K562 (cell line): Measurements from ENCODE around the gene PI4KA. TPM values are rescaled to one million over a fixed set of nuclear protein-coding genes. Genes with fewer than 3 reads are reported as not detected.

Source experiments
- CHD1 ChIP-seq: fragments of 200-600 bp; sonication (generic); IDR thresholded peaks from one replicate; pipeline ENCODE4 v1.6.1; 2012; ENCODE audit warnings: mild to moderate bottlenecking, moderate library complexity, low read length, inconsistent platforms
- ERF ChIP-seq: fragments of 450-650 bp; formaldehyde crosslinking; IDR thresholded peaks from 2 replicates; pipeline ENCODE4 v1.4.0; 2020; ENCODE audit warnings: mild to moderate bottlenecking, mixed read lengths
- ETV6 ChIP-seq, 3 experiments: fragments of 150-350 bp in 1 of 3; sonication (generic) in 1 of 3; formaldehyde crosslinking in 1 of 3; IDR thresholded peaks; 2 replicates each; pipeline versions ENCODE4 v1.6.1 to v1.8.0; 2014 to 2022; ENCODE audit warnings: borderline replicate concordance in 2 of 3, low read depth in 2 of 3, antibody characterized with exemption in 1 of 3, low read length in 1 of 3, mild to moderate bottlenecking in 1 of 3, missing genetic modification reagents in 1 of 3
- FOXA3 ChIP-seq, 2 experiments: fragments of 450-650 bp in 1 of 2; sonication (generic) in 1 of 2; formaldehyde crosslinking; IDR thresholded peaks in 1 of 2; conservative IDR thresholded peaks in 1 of 2; 2 replicates each; pipeline versions ENCODE4 v1.4.0 to v1.8.0; 2020 to 2022; ENCODE audit warnings: mild to moderate bottlenecking in 2 of 2, missing genetic modification reagents in 1 of 2
- LARP7 ChIP-seq: fragments of 450-650 bp; IDR thresholded peaks from 2 replicates; pipeline ENCODE4 v1.6.1; 2016
- MAFG ChIP-seq: fragments of 450-650 bp; conservative IDR thresholded peaks from 2 replicates; pipeline ENCODE4 v1.6.1; 2016; ENCODE audit warnings: missing genetic modification characterization, missing compliant biosample characterization
- MCM2 ChIP-seq: fragments of 450-650 bp; IDR thresholded peaks from 2 replicates; pipeline ENCODE4 v1.6.1; 2017; ENCODE audit warnings: low read depth, mild to moderate bottlenecking
- MYC ChIP-seq, 2 experiments: fragments of 250-450 bp in 1 of 2; sonication (Bioruptor Pico) in 1 of 2; IDR thresholded peaks; 2 replicates each; pipeline versions ENCODE4 v1.5.1 to v1.6.1; 2012 to 2021; ENCODE audit warnings: low read depth in 2 of 2, borderline replicate concordance in 1 of 2, improper control_type of control experiment in 1 of 2, low read length in 1 of 2, mild to moderate bottlenecking in 1 of 2, moderate library complexity in 1 of 2
- MYNN ChIP-seq, 2 experiments: sonication (generic); formaldehyde crosslinking in 1 of 2; IDR thresholded peaks; 2 replicates each; pipeline versions ENCODE4 v1.5.0 to v1.6.1; 2016 to 2020; ENCODE audit warnings: antibody characterized with exemption in 1 of 2, missing genetic modification reagents in 1 of 2
- TCF3 ChIP-seq: sonication (generic); formaldehyde crosslinking; IDR thresholded peaks from 2 replicates; pipeline ENCODE4 v1.4.0; 2020; ENCODE audit warnings: mild to moderate bottlenecking, missing genetic modification reagents
- WHSC1 ChIP-seq: IDR thresholded peaks from one replicate; pipeline ENCODE4 v1.6.1; 2012; ENCODE audit warnings: low read length, control low read depth, inconsistent platforms
- ZNF184 ChIP-seq: sonication (generic); formaldehyde crosslinking; IDR thresholded peaks from 2 replicates; pipeline ENCODE4 v1.5.0; 2020; ENCODE audit warnings: missing genetic modification reagents
- ZNF583 ChIP-seq: fragments of 250-450 bp; sonication (Bioruptor Pico); IDR thresholded peaks from 2 replicates; pipeline ENCODE4 v1.4.0; 2020
- ZNF644 ChIP-seq: fragments of 200-800 bp; sonication (Bioruptor generic); IDR thresholded peaks from 2 replicates; pipeline ENCODE4 v1.6.1; 2016; ENCODE audit warnings: low read depth, missing genetic modification characterization, missing compliant biosample characterization
- ZNF764 ChIP-seq: fragments of 250-450 bp; sonication (Bioruptor Pico); IDR thresholded peaks from 2 replicates; pipeline ENCODE4 v1.4.0; 2020; ENCODE audit warnings: low read depth, mild to moderate bottlenecking, moderate library complexity
- polyA plus RNA-seq, 8 experiments: library from polyadenylated mRNA; depleted of rRNA in 4 of 8; stranded (reverse) in 5 of 8; unstranded in 3 of 8; fragments of >200 nt; fragmentation: Nextera tagmentation in 2 of 8; fragmentation: Illumina TruSeq in 1 of 8; extraction: Ambion mirVana in 2 of 8; extraction: Trizol in 1 of 8; gene quantifications; 2 replicates each; pipeline versions ENCODE4 v1.2.1 to v1.2.3, GENCODE V29; 2011 to 2014; ENCODE audit warnings: inconsistent platforms in 1 of 8, missing spikeins in 1 of 8
- total RNA-seq, 7 experiments: library from RNA; depleted of rRNA in 6 of 7; stranded (reverse); fragments of >200 nt in 6 of 7; fragmentation: Illumina TruSeq in 2 of 7; extraction: Trizol in 2 of 7; gene quantifications; 2 replicates each; pipeline versions ENCODE4 v1.2.1 to v1.2.3, GENCODE V29; 2011 to 2021; ENCODE audit warnings: low replicate concordance in 1 of 7
- TF ChIP-seq, protein P1 (sequence below): fragments of 150-350 bp; conservative IDR thresholded peaks from 2 replicates; pipeline ENCODE4 v1.6.1; 2014; ENCODE audit warnings: low read length
- TF ChIP-seq, protein P2 (sequence below), 2 experiments: fragments of 450-650 bp; IDR thresholded peaks; 2 replicates each; pipeline ENCODE4 v1.6.1; 2018; ENCODE audit warnings: mild to moderate bottlenecking in 2 of 2, low read depth in 1 of 2; ENCODE audit not compliant: partially characterized antibody in 2 of 2
- TF ChIP-seq, protein P3 (sequence below): fragments of 450-650 bp; formaldehyde crosslinking; IDR thresholded peaks from 2 replicates; pipeline ENCODE4 v1.4.0; 2020; ENCODE audit warnings: mild to moderate bottlenecking, moderate library complexity

The PI4KA gene
- total and polyA plus RNA-seq, 9 of the 15 experiments (the other 6 are each of a cell fraction or from before 2014, with no cell fraction given), result 7.3 to 187 (median 84.7) TPM

DNA sequence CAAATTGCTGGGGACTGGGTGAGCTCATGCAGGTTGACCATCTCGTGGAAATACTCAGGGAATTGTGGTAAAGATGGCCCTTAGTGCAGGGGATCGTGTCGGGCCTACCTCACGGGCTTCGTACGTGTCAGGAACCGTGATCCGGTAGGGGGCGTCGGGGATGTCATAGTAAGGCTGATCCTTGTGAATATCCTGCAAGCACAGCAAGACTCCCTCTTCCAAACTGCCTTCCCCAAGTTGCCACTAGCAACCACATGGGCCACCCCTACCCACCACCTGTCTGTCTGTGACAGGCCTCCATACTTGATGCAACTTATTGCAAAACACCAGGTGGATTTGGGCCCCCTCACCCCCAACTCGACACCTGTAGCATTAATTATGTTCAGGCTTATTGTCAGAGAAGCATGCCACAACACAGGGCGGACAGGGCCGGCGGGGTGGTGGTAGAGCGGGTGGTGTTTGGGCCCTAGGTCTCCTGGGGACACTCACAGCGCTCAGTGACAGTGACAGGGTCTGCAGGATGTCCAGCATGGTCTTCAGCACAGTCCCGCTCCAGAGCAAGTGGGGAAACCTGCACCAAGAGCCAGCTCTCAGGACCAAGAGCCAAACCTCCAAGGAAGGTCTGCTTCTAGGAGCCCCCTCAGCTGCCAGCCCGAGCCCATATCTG lies 107.3 kb downstream of the PI4KA start (continued):
- TF ChIP-seq, protein P1, sequence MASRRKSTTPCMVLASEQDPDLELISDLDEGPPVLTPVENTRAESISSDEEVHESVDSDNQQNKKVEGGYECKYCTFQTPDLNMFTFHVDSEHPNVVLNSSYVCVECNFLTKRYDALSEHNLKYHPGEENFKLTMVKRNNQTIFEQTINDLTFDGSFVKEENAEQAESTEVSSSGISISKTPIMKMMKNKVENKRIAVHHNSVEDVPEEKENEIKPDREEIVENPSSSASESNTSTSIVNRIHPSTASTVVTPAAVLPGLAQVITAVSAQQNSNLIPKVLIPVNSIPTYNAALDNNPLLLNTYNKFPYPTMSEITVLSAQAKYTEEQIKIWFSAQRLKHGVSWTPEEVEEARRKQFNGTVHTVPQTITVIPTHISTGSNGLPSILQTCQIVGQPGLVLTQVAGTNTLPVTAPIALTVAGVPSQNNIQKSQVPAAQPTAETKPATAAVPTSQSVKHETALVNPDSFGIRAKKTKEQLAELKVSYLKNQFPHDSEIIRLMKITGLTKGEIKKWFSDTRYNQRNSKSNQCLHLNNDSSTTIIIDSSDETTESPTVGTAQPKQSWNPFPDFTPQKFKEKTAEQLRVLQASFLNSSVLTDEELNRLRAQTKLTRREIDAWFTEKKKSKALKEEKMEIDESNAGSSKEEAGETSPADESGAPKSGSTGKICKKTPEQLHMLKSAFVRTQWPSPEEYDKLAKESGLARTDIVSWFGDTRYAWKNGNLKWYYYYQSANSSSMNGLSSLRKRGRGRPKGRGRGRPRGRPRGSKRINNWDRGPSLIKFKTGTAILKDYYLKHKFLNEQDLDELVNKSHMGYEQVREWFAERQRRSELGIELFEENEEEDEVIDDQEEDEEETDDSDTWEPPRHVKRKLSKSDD, result no peak
- TF ChIP-seq FOXA3 (CRISPR knock-in tag; conservative IDR thresholded peaks at IDR 0.05 in 1 of 2, IDR thresholded peaks at IDR 0.05 in 1 of 2), result peak in 1 of 2 experiments; percentile 45; a peak in 1 of 4 replicates
- TF ChIP-seq MCM2, result no peak
- TF ChIP-seq ZNF764 (CRISPR knock-in tag), result 0 out of 2 replicates have a peak, but pooled peaks have one; percentile 69
- TF ChIP-seq ZNF644 (tag), result no peak
- no peak for TF ChIP-seq MAFG (tag)
- TF ChIP-seq ZNF583, result 0 out of 2 replicates have a peak, but pooled peaks have one; percentile 73
- TF ChIP-seq, protein P2, sequence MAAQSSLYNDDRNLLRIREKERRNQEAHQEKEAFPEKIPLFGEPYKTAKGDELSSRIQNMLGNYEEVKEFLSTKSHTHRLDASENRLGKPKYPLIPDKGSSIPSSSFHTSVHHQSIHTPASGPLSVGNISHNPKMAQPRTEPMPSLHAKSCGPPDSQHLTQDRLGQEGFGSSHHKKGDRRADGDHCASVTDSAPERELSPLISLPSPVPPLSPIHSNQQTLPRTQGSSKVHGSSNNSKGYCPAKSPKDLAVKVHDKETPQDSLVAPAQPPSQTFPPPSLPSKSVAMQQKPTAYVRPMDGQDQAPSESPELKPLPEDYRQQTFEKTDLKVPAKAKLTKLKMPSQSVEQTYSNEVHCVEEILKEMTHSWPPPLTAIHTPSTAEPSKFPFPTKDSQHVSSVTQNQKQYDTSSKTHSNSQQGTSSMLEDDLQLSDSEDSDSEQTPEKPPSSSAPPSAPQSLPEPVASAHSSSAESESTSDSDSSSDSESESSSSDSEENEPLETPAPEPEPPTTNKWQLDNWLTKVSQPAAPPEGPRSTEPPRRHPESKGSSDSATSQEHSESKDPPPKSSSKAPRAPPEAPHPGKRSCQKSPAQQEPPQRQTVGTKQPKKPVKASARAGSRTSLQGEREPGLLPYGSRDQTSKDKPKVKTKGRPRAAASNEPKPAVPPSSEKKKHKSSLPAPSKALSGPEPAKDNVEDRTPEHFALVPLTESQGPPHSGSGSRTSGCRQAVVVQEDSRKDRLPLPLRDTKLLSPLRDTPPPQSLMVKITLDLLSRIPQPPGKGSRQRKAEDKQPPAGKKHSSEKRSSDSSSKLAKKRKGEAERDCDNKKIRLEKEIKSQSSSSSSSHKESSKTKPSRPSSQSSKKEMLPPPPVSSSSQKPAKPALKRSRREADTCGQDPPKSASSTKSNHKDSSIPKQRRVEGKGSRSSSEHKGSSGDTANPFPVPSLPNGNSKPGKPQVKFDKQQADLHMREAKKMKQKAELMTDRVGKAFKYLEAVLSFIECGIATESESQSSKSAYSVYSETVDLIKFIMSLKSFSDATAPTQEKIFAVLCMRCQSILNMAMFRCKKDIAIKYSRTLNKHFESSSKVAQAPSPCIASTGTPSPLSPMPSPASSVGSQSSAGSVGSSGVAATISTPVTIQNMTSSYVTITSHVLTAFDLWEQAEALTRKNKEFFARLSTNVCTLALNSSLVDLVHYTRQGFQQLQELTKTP (IDR thresholded peaks at IDR 0.05; ENCODE audit: low read depth in 1 of 2, partially characterized antibody in 2 of 2), result no peak
- TF ChIP-seq LARP7, result no peak
- no peak for TF ChIP-seq MYC (IDR thresholded peaks at IDR 0.05; ENCODE audit: low read depth, low read length)
- 0 out of 2 replicates have a peak, but pooled peaks have one; percentile 39 for TF ChIP-seq MYC (CRISPR knock-in tag; IDR thresholded peaks at IDR 0.05; ENCODE audit: borderline replicate concordance, low read depth)
- TF ChIP-seq, protein P3, sequence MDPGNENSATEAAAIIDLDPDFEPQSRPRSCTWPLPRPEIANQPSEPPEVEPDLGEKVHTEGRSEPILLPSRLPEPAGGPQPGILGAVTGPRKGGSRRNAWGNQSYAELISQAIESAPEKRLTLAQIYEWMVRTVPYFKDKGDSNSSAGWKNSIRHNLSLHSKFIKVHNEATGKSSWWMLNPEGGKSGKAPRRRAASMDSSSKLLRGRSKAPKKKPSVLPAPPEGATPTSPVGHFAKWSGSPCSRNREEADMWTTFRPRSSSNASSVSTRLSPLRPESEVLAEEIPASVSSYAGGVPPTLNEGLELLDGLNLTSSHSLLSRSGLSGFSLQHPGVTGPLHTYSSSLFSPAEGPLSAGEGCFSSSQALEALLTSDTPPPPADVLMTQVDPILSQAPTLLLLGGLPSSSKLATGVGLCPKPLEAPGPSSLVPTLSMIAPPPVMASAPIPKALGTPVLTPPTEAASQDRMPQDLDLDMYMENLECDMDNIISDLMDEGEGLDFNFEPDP (CRISPR knock-in tag), result 0 out of 2 replicates have a peak, but pooled peaks have one; percentile 37
- peak; percentile 92 for TF ChIP-seq WHSC1
- TF ChIP-seq ZNF184 (CRISPR knock-in tag), result no peak
- 0 out of 2 replicates have a peak, but pooled peaks have one; percentile 74 for TF ChIP-seq ERF
- TF ChIP-seq CHD1, result no peak
- no peak for TF ChIP-seq ETV6 (IDR thresholded peaks at IDR 0.05; ENCODE audit: borderline replicate concordance in 1 of 2, low read depth in 2 of 2, low read length in 1 of 2)
- TF ChIP-seq ETV6 (CRISPR knock-in tag; IDR thresholded peaks at IDR 0.05; ENCODE audit: borderline replicate concordance), result no peak
- TF ChIP-seq TCF3 (CRISPR knock-in tag), result no peak
- TF ChIP-seq MYNN (IDR thresholded peaks at IDR 0.05), result no peak
- TF ChIP-seq MYNN (CRISPR knock-in tag; IDR thresholded peaks at IDR 0.05), result no peak
